Umbilical cord (tissue), 2 donors: ENCODE data around the gene SUMO2. TPM values are rescaled to one million over a fixed set of nuclear protein-coding genes. Genes with fewer than 3 reads are reported as not detected.
"Not testable (repeated sequence)": the region's sequence is repeated elsewhere in the genome, so short reads cannot be mapped to it uniquely, and the experiment has no call there.

Experiments
- DNase-seq: peaks from one replicate; pipeline ENCODE4 v3.0.0-alpha.2; 2015; ENCODE audit warnings: low spot score
- total RNA-seq: library from RNA; depleted of rRNA; stranded (reverse); fragments of >200 nt; gene quantifications from one replicate; pipeline ENCODE4 v1.2.3, GENCODE V29; 2014; ENCODE audit warnings: low replicate concordance; ENCODE audit not compliant: insufficient read depth

Gene SUMO2
- total RNA-seq, 1 donor from 2014 or later: 67.2 TPM

DNA sequence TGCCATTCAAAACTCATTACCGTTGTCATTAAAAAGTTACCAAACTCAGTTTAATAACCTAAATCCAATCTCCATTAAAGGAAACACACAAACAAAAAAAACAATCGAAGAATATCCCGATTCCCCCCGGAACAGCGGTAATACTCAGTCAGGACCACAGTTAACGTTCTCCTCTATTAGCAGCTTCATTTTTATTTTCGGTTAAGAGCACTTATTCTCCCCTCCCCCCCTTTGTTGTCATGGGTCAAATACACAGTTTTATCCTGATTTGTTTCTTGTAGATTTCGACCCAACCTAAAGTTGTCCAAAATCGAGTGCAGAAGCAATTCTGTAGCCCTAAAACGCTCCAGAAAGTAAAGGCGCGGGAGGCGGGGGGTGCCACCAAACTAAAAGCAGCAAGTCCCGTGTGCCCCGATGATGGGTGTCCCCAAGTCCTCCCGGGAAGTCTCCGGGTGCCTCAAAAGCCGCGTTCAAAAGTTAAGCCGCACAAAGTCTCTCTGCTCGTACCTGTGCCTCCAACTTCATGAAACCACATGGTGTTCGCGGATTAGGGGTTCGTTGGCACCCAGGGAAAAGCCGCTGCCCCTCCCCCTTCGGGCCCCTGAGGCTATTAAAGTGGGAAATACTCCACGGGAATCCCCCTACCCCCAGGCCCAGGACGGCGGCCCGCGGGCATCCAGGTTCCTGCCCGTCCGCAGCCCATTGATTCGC lies 996 bp downstream of the SUMO2 start:
- peak; percentile 19 for DNase-seq

DNA sequence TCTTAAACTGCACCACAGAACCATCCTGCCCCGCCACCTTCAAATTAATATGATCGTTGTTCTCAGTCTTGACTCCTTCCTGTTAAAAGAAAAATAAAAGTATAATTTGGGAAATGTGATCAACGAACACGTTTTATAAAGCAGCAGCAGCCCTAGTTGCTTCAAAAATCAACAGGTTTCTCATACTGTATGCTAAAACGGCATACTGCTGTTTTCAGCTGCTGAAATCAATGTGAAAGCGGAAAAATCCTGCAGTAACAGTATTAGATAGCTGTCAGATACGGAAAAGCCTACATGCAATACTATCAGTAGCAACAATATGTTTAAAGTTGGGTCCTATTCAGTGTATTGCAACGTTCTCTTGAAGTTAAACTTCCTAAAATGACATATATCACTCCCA lies 1.6 kb downstream of the SUMO2 start:
- DNase-seq: no peak

DNA sequence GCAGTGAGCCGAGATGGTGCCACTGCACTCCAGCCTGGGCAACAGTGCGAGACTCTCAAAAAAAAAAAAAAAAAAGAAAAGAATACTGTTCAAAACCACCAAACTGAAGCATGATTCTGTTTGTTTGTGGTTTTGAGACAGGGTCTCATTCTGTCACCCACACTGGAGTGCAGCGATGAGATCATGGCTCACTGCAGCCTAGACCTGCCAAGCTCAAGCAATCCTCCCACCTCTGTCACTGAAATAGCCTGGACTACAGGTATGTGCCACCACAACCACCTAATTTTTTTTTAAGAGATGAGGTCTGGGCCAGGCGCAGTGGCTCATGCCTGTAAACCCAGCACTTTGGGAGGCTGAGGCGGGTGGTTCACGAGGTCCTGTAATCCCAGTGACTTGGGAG lies 4.3 kb downstream of the SUMO2 start:
- no peak for DNase-seq

DNA sequence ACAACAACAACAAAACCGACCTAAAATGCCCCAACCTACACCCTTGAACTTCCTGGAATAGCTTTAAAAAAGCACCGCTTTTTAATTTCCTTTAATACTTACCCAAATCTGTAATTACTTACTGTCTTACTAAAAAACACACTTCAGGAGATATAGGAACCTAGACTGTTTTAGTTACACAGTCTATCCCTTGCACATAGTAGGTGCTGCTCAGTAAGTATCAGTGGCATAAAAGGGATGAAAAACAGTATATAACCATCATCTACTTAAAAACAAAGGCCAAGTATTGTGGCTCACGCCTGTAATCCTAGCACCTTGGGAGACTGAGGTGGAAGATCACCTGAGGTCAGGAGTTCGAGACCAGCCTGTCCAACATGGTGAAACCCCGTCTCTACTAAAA lies 6.1 kb downstream of the SUMO2 start:
- no peak for DNase-seq

DNA sequence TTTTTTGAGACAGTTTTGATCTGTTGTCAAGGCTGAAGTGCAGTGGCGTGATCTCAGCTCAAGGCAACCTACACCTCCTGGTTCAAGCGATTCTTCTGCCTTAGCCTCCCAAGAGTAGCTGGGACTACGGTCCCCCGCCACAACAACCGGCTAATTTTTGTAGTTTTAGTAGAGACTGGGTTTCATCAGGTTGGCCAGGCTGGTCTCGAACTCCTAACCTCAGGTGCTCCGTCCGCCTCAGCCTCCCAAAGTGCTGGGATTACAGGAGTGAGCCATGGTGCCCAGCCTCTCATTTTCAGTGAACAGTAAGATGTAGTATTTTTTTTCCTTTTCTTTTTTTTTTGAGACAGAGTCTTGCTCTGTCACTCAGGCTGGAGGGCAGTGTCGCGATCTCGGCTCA lies 7.8 kb downstream of the SUMO2 start:
- DNase-seq: no peak

DNA sequence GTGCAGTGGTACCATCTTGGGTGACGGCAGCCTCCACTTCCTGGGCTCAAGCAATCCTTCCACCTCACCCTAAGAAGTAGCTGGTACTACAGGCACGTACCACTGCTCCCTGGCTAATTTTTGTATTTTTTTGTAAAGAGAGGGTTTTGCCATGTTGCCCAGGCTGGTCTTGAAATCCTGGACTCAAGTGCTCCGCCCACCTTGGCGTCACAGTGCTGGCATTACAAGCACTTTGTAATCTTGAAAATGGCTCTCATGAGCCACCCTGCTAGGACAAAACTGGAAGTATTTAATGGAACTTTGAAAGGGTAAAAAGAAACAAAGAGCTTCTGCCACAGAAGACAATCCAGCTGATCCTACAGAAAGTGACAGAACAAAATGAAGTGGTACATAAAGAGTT lies 9.2 kb downstream of the SUMO2 start:
- no peak for DNase-seq

DNA sequence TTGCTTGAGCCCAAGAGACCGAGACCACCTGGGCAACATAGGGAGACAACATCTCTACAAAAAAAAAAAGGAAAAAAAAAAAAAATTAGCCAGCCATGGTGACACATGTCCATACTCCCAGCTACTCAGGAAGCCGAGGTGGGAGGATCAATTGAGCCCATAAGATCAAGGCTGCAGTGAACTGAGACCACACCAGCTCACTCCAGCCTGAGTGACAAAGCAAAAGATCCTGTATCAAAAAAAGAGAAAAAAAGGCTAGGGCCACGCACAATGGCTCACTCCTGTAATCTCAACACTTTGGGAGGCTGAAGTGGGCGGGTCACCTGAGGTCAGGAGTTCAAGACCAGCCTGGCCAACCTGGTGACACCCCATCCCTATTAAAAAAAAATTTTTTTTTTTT lies 13.8 kb downstream of the SUMO2 start:
- no peak for DNase-seq

DNA sequence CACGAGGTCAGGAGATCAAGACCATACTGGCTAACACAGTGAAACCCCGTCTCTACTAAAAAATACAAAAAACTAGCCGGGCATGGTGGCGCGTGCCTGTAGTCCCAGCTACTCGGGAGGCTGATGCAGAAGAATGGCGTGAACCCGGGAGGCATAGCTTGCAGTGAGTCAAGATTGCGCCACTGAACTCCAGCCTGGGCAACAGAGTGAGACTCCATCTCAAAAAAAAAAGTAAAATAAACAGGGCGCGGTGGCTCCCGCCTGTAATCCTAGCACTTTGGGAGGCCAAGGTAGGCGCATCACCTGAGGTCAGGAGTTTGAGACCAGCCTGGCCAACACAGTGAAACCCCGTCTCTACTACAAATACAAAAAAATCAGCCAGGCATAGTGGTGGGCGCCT lies 18.2 kb downstream of the SUMO2 start:
- not testable (repeated sequence) for DNase-seq

DNA sequence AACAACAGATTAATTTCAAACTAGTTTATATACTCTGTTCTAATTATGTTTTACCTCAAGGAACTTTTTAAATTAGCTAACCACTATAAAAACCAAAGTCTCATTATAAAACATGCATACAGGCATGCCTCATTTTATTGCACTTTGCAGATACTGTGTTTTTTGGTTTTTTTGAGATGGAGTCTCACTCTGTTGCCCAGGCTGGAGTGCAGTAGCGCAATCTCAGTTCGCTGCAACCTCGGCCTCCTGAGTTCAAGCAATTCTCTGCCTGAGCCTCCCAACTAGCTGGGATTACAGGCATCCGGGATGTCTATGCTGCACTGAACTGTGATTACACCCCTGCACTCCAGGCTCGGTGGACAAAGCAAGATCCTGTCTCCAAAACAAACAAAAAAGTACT lies 19.7 kb downstream of the SUMO2 start:
- DNase-seq: no peak

DNA sequence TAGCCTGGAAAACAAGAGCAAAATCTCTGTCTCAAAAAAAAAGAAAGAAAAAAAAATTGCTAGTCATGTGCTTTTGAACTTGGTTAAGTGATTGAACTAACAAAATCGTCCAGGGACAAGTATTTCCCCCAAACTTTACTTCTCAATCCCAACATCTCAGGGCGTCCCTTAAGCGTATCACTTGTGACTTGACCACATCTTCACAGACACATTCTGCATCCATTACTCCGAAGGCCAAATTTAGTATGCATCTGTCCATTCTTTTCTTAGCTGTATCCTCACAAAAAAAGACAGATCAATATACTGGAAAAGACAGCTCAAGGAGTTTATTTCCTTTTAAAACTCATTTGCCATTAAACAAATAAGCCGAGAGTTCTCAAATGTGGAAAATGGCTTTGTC lies 22.5 kb downstream of the SUMO2 start:
- DNase-seq: no peak

DNA sequence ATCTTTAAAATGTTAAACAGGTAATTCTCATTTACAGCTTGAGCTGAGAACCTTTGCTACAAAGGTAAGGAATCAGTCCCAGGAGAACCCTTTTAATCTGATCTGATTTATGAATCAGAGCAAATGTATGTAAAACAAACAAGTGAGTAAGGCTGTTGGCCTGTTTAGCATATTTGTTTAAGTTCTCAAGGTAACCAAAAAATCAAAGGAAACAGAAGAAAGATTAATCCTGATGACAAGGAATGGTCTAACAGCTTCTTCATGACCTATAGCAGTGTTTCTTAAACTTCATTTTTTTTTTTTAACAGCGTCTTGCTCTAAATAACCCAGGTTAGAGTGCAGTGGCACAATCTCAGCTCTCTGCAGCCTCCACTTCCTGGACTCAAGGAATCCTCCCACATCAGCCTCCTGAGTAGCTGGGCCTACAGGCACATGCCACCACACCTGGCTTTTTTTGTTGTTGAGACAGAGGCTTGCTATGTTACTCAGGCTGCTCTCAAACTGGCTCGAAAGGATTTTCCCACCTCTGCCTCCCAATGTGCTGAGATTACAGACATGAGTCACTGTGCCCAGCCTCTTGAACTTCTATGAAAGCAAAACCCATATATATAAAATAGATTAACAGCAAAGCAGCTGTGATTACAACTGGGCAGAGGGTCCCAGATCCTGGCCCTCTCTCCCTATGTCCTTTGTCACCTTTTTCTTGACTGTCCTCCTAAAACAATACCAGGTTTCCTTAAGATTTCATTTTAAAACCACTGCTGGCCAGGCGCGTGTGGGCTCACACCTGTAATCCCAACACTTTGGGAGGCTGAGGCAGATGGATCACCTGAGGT lies 23.3 kb downstream of the SUMO2 start:
- DNase-seq: no peak

DNA sequence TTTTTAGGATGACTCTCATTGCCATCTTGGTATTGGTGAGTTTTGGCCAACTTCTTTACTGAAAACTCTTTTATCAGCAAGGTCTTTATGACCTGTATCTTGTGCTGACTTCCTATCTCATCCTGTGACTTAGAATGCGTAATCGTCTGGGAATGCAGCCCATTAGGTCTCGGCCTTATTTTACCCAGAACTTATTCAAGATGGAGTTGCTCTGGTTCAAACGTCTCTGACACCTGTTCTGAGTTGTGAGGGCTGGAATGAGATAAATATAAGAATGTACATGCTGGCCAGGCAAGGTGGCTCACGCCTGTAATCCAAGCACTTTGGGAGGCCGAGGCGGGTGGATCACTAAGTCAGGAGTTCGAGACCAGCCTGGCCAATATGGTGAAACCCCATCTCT lies 24.3 kb downstream of the SUMO2 start:
- not testable (repeated sequence) for DNase-seq

DNA sequence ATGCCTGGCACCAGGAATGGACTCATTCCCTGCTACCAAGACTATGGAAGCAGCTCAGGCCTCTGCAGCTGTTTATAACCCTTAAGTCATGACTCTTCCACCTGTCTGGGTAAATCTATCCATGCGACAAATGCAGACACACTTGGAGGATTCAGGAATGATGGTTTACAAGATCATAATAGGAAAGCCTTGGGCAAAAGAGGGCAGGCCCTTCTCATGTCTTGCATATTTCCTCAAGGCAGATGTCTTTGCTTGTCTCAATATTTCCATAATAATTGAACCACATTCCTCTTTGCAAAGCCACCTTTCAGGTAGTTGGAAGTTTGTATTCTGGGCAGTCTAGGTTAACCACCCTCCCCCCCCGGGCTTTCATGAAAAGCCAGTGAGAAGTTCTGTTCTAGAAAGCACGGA lies 27.6 kb downstream of the SUMO2 start:
- DNase-seq: no peak

DNA sequence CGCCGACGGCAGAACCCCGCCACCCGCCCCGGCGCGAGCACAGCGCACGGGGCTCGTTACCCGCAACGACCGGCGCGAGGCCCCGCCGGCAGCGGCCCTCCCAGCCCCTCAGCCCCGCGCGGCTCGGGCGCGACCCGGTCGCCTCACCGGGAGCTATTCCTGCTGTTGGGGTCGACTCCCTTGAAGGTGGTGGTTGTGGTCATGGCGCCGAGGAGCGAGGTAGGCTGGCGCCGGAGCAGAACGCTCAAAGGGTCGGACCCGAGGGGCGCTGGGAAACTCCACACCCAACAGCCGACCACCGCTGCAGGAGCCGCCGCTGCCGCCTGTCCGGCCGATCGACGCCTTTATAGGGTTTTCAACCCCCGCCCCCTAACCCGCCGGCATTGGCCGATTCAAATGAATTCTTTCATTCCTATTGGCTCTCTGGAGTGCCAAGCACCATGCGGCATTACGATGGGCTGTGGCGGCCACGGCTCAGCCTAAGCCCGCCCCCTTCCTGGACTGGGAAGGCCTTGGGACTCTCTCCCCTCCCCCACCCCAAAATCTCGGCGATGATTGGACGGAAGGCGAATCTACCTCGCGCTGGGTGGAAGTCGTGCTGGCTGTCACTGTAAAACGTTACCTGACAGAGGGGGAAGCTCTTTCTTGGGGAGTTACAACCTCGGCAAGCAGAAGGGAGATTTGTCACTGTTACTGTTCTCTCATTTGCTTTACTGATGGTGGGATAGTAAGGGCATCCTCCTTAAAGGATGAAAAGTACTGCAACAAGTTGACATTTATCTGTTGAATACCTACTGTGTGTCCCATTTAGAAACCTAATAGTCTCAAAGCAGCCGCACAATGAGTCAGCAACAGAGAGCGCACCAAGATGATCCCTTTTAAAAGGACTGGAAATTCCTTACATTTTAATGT lies 28.3 kb downstream of the SUMO2 start, which contains the start of gene JPT1:
Gene JPT1 (minus strand): TSS at position 318 of the 912 bp plus-strand sequence. CDS start 115 bp downstream, at position 203.
- peak; percentile 99 for DNase-seq

DNA sequence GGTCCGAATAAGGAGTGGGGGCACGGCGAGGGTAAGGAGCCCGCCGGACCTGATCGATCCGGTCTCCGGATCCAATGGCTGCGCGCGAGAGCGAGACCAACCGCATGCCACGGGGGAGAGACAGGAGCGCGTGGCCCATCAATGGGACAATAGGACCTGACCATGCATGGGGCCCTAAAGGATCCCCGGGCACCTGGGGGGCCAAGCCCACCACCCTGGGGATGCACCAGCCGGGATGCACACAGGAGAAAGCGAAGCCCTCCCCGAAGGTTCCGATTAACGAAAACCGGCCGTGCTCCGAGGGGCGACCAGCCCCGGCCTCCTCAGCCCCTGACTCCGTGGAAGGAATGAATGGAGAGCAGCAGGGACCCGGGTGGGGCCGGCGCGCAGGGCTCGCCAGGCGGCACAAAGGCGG lies 29.0 kb downstream of the SUMO2 start:
- no peak for DNase-seq

DNA sequence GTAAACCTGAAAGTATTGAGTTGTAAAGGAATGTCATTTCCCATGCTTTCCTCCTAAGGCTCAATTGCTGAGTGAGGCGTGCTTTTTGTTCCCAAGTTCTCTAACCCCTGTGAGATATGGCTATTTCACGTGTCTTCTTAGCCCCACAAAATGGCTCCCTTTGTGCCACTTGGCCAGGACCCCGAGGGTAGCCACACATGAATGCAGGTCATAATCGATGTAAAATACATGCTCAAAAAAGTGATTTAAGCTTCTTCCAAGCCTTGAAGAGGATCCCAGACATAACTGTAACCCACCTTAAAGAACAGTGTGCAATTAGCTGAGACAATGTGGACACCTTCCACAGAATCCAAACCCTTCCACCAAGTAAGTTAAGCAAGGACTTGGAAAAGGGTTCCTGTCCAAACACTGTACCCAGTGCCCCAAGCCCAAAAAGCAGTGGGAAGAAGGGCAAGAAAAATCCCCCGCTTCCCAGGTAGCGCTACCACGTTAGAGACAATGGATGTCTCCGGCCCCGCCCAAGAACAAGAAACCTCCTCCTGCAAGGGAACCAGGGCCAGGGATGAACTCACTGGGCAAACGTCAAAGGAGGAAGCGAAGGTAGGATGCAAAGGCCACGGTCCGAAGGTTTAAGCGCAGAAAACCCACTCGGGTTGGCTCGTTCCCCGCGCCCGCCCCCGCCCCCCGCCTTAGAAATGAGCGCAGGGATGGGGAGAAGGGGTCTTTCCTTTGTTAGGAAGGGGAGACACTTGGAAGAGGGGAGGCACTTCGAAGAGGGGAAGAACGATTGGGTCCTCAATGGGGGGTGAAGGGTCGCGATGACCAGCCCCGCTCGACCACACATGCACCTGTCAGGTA lies 29.6 kb downstream of the SUMO2 start:
- peak; percentile 34 for DNase-seq

DNA sequence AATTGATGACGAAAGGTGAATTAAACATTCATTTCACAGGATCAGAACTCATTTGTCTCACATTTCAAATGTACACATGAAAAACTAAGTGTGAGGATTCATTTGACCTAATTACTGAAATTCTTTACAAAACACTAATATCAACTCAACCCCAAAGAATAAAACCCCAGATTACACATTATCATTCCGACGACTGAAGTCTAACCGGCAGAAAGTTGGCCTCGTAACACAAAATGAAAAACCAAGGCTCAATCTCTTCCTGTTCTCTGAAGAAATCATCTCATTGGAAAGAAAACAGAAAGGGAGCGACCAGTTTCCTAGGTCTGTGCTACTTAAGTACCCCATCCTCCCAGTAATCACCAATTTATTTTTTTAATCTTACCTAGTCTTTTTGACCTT lies 30.2 kb downstream of the SUMO2 start:
- DNase-seq: no peak

DNA sequence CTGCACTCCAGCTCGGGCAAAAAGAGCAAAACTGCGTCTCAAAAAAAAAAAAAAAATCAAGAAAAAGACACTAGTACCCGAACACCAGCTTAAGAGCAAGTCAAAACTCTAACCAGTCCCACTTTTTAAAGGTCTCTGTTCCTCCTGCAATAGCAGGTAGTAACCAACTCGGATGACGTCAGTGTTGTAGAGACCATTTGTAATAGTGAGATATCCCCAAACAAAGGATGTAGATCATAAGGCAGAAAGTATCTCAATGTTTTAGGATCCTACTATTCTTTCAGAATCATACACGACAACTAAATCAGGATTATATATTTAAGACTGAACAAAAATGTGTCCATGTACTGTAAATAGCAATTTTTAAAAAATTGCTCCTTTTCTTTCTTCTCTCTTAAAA lies 30.8 kb downstream of the SUMO2 start:
- no peak for DNase-seq

DNA sequence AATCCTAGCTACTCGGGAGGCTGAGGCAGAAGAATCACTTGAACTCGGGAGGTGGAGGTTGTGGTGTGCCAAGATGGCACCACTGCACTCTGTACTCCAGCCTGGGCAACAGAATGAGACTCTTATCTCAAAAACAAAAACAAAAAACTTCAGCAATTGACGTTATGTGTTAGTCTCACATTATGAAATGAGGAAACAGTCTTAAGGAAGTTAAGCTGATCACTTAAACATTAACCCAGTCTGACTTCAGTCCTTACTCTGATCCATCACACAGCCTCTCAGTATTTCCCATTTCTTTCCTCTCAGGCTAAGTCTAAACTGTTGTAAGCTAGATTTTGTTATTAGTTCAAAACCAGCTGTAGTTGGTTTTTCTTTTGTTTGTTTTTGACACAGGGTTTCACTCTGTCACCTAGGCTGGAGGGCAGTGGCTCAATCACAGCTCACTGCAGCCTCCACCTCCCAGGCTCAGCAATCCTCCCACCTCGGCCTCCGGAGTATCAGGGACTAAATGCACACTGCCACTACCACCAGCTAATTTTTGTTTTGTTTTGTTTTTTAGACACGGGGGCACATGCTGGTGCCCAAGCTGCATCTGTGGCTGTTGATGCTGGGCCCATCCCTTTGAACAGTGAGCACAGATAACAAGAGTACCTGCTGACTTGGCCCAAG lies 34.7 kb downstream of the SUMO2 start:
- no peak for DNase-seq

DNA sequence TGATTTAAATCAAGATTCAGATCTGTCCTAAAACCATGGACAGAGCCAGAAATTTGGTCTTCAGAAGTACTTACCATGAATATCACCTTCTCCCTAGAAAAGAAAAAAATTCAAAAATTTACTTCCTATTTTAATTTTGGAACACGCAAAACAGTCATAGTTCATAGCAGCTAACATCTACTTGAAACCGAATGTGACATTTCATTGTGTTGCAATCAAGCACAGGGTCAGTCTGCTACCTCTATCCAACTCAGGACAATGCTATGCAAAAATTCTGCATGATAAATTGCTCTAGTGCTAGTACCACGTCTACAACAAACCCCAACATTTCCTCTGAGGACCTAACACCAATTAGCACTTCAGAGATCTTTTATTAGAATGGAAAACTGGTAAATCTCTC lies 36.2 kb downstream of the SUMO2 start:
- DNase-seq: no peak
